Spleen (tissue), 11 donors: Measurements from ENCODE around the gene LNX1. TPM values are rescaled to one million over a fixed set of nuclear protein-coding genes. Genes with fewer than 3 reads are reported as not detected.

Experiments used
- DNase-seq: peaks from one replicate; pipeline ENCODE4 v3.0.0-alpha.2; 2020
- H3K27ac ChIP-seq, 8 donors: fragments of 200-600 bp; sonication (generic) in 7 of 8; 1 replicate in 4 of 8; 2 replicates in 4 of 8; pipeline versions ENCODE4 v1.5.0 to v1.8.0; 2016 to 2021; ENCODE audit warnings: inconsistent platforms in 4 of 8, mild to moderate bottlenecking in 4 of 8, moderate library complexity in 1 of 8
- H3K27me3 ChIP-seq, 7 donors: fragments of 200-600 bp; sonication (generic) in 6 of 7; replicated peaks in 1 of 7; 1 replicate in 4 of 7; 2 replicates in 3 of 7; pipeline versions ENCODE4 v1.5.0 to v1.8.0; 2016 to 2021; ENCODE audit warnings: inconsistent platforms in 3 of 7, mild to moderate bottlenecking in 1 of 7
- H3K36me3 ChIP-seq, 6 donors: fragments of 200-600 bp; sonication (generic) in 5 of 6; 1 replicate in 4 of 6; 2 replicates in 2 of 6; pipeline versions ENCODE4 v1.5.0 to v1.8.0; 2016 to 2021; ENCODE audit warnings: inconsistent platforms in 2 of 6
- H3K4me1 ChIP-seq, 6 donors: fragments of 200-600 bp; sonication (generic) in 5 of 6; 1 replicate in 3 of 6; 2 replicates in 3 of 6; pipeline versions ENCODE4 v1.5.0 to v1.8.0; 2016 to 2021; ENCODE audit warnings: inconsistent platforms in 3 of 6
- H3K4me3 ChIP-seq, 8 donors: fragments of 200-600 bp; sonication (generic) in 7 of 8; 1 replicate in 4 of 8; 2 replicates in 4 of 8; pipeline versions ENCODE4 v1.5.0 to v1.8.0; 2016 to 2021; ENCODE audit warnings: inconsistent platforms in 4 of 8, mild to moderate bottlenecking in 4 of 8, moderate library complexity in 2 of 8
- H3K9me3 ChIP-seq, 8 donors: fragments of 200-600 bp; sonication (generic) in 7 of 8; 1 replicate in 4 of 8; 2 replicates in 4 of 8; pipeline versions ENCODE4 v1.5.0 to v1.8.0; 2016 to 2021; ENCODE audit warnings: inconsistent platforms in 4 of 8
- CTCF ChIP-seq, 11 experiments: fragments of 200-600 bp in 7 of 11; fragments of 450-650 bp in 4 of 11; sonication (generic) in 4 of 11; IDR thresholded peaks in 8 of 11; conservative IDR thresholded peaks in 3 of 11; 1 replicate in 7 of 11; 2 replicates in 4 of 11; pipeline versions ENCODE4 v1.4.0 to v1.8.0; 2016 to 2021; ENCODE audit warnings: antibody characterized with exemption in 11 of 11, inconsistent platforms in 4 of 11, mild to moderate bottlenecking in 1 of 11
- POLR2A ChIP-seq, 3 donors: fragments of 450-650 bp; IDR thresholded peaks; one replicate each; pipeline ENCODE4 v1.5.1; 2017; ENCODE audit warnings: antibody characterized with exemption in 3 of 3, mild to moderate bottlenecking in 1 of 3
- POLR2AphosphoS5 ChIP-seq, 3 donors: sonication (generic); formaldehyde crosslinking; IDR thresholded peaks; one replicate each; pipeline ENCODE4 v1.5.1; 2017; ENCODE audit warnings: antibody characterized with exemption in 3 of 3
- WGBS, 5 donors: extraction: QIAGEN DNeasy Blood & Tissue Kit in 3 of 5; methylation state at CpG; one replicate each; pipeline versions ENCODE4 v1.1.5 to v1.1.7; 2013 to 2018; 5-methylcytosine and 5-hydroxymethylcytosine counted together
- intact Hi-C: fragments of 100-400 bp; cut with DNase I; formaldehyde crosslinking; loops from one replicate; pipeline ENCODE4 v1.15.0; 2023; ENCODE audit warnings: low total_unique reads
- polyA plus RNA-seq, 3 donors: library from polyadenylated mRNA; stranded (reverse); fragments of 200-250 nt; gene quantifications; one replicate each; pipeline ENCODE4 v1.2.1, GENCODE V29; 2013
- total RNA-seq, 7 donors: library from RNA; depleted of rRNA in 3 of 7; stranded (reverse); fragments of >200 nt in 3 of 7; fragmentation: NEBNext Ultra II Directional in 4 of 7; extraction: Animal tissue kit (Norgen Biotek cat#: 25700) in 4 of 7; gene quantifications; one replicate each; pipeline versions ENCODE4 v1.1.0 to v1.2.1, GENCODE V29; 2016 to 2021
- donor health status: healthy with polysubstance abuse.
- donor health status: DM: no; HTN: no; CAD: no; lungs with moderate emphysema.
- donor health status: DM: no; HTN: no; CAD: no.
- donor health status: Bipolar disorder and iron deficiency.
- donor health status: healthy.
- donor health status: DM: no; HTN: no; CAD: no.
- donor health status: DM: yes; HTN: yes; CAD: no.

Gene LNX1
- total and polyA plus RNA-seq, 10 donors, result 0.08 to 0.20 (median 0.13) TPM; not detected in 5

GRCh38 chr4:53592686-53593501, 1.6 kb upstream of the LNX1 start:
- Histone ChIP-seq H3K36me3 (no peaks in the 10 kb centered on the region), H3K27me3 (peaks cover 0 to 24% (median 0%) of the 10 kb centered on the region in 7 donors), H3K4me3 (peak overlapping the region in 1 of 8 donors; percentile 36), H3K4me1 (peaks cover 0 to 20% (median 5%) of the 10 kb centered on the region in 6 donors), H3K9me3 (no peaks in the 10 kb centered on the region), H3K27ac (no peak overlapping the region)
- WGBS, 5 donors, result 21 to 43% (median 27%) methylated on average over 19 to 20 of the region's 20 CpGs
- DNase-seq, result no peak
- no peak for TF ChIP-seq CTCF (IDR thresholded peaks at IDR 0.05 in 8 of 11, conservative IDR thresholded peaks at IDR 0.05 in 3 of 11)
- no peak for TF ChIP-seq POLR2A (IDR thresholded peaks at IDR 0.05)
- TF ChIP-seq POLR2AphosphoS5 (IDR thresholded peaks at IDR 0.05), result no peak
- intact Hi-C loops, result no loop called here

DNA sequence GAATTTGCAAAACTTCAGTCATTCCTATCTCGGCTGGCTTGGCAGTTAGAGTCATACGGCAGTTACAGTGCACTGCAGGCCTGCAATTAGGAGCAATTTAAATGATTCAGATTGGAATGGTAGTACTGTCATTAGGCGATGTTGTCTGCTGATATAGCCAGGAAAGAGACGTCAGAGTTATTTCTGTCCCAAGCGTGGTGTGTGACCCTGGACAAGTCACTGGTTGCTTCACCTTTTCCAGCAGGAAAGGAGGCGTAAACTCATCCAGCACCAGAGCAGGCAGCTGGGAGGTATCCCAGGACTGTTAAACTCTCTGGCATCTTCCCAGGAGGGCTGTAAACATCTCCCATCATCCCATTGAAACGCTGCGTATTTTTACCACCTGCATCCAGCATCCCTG, 836 bp upstream of the LNX1 start:
- Histone ChIP-seq H3K27me3 (peaks cover 0 to 24% (median 0%) of the 10 kb centered on the region in 7 donors), H3K9me3 (no peaks in the 10 kb centered on the region), H3K36me3 (no peaks in the 10 kb centered on the region), H3K4me1 (peaks cover 0 to 20% (median 5%) of the 10 kb centered on the region in 6 donors), H3K27ac (no peak overlapping the region), H3K4me3 (no peak overlapping the region)
- intact Hi-C loops, result no loop called here
- TF ChIP-seq POLR2A (IDR thresholded peaks at IDR 0.05) (no peak), CTCF (IDR thresholded peaks at IDR 0.05 in 8 of 11, conservative IDR thresholded peaks at IDR 0.05 in 3 of 11) (no peak), POLR2AphosphoS5 (IDR thresholded peaks at IDR 0.05) (no peak)
- WGBS, 5 donors, result 60 to 77% (median 69%) methylated on average over 8 of the region's 8 CpGs
- DNase-seq, result no peak

DNA sequence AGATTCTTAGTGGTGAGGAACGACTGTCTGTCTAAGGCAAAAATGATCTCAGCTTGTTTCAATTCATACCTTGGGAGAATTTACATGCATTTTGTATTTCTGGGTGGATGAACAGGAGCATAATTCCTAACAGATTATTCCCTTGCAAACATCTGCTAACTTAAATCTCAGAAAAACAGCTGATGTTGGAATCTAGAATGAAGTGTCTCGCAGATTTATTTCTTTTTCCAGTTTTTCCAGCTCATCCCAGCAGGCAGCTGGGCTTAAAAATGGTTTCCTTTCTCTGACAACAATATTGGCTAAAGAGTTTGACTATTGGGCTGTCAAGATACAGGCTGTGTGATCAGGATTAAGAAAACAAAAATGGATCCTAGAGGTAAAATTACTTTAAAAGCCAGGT, 1.1 kb downstream of the LNX1 start:
- no peaks in the 10 kb centered on the region for H3K9me3 ChIP-seq
- intact Hi-C loops, result no loop called here
- no peak for DNase-seq
- peaks cover 0 to 20% (median 5%) of the 10 kb centered on the region in 6 donors for H3K4me1 ChIP-seq
- H3K27ac ChIP-seq, result no peak overlapping the region
- WGBS, 5 donors, result 84 to 93% (median 91%) methylated on average over 2 of the region's 2 CpGs
- peaks cover 0 to 24% (median 0%) of the 10 kb centered on the region in 7 donors for H3K27me3 ChIP-seq
- no peak overlapping the region for H3K4me3 ChIP-seq
- TF ChIP-seq POLR2A (IDR thresholded peaks at IDR 0.05) (no peak), POLR2AphosphoS5 (IDR thresholded peaks at IDR 0.05) (no peak), CTCF (IDR thresholded peaks at IDR 0.05 in 8 of 11, conservative IDR thresholded peaks at IDR 0.05 in 3 of 11) (no peak)
- H3K36me3 ChIP-seq, result no peaks in the 10 kb centered on the region

GRCh38 chr4:53589511-53589910, 1.8 kb downstream of the LNX1 start:
- TF ChIP-seq POLR2AphosphoS5 (IDR thresholded peaks at IDR 0.05) (no peak), POLR2A (IDR thresholded peaks at IDR 0.05) (no peak), CTCF (IDR thresholded peaks at IDR 0.05 in 8 of 11, conservative IDR thresholded peaks at IDR 0.05 in 3 of 11) (no peak)
- no peaks in the 10 kb centered on the region for H3K36me3 ChIP-seq
- H3K27me3 ChIP-seq, result peaks cover 0 to 24% (median 0%) of the 10 kb centered on the region in 7 donors
- WGBS, 5 donors, result 88 to 93% (median 88%) methylated on average over 2 of the region's 2 CpGs
- intact Hi-C loops, result no loop called here
- H3K27ac ChIP-seq, result no peak overlapping the region
- DNase-seq, result no peak
- H3K4me3 ChIP-seq, result no peak overlapping the region
- peaks cover 0 to 20% (median 5%) of the 10 kb centered on the region in 6 donors for H3K4me1 ChIP-seq
- no peaks in the 10 kb centered on the region for H3K9me3 ChIP-seq
